ENCODE data around the gene STAB2.

The STAB2 gene, protein sequence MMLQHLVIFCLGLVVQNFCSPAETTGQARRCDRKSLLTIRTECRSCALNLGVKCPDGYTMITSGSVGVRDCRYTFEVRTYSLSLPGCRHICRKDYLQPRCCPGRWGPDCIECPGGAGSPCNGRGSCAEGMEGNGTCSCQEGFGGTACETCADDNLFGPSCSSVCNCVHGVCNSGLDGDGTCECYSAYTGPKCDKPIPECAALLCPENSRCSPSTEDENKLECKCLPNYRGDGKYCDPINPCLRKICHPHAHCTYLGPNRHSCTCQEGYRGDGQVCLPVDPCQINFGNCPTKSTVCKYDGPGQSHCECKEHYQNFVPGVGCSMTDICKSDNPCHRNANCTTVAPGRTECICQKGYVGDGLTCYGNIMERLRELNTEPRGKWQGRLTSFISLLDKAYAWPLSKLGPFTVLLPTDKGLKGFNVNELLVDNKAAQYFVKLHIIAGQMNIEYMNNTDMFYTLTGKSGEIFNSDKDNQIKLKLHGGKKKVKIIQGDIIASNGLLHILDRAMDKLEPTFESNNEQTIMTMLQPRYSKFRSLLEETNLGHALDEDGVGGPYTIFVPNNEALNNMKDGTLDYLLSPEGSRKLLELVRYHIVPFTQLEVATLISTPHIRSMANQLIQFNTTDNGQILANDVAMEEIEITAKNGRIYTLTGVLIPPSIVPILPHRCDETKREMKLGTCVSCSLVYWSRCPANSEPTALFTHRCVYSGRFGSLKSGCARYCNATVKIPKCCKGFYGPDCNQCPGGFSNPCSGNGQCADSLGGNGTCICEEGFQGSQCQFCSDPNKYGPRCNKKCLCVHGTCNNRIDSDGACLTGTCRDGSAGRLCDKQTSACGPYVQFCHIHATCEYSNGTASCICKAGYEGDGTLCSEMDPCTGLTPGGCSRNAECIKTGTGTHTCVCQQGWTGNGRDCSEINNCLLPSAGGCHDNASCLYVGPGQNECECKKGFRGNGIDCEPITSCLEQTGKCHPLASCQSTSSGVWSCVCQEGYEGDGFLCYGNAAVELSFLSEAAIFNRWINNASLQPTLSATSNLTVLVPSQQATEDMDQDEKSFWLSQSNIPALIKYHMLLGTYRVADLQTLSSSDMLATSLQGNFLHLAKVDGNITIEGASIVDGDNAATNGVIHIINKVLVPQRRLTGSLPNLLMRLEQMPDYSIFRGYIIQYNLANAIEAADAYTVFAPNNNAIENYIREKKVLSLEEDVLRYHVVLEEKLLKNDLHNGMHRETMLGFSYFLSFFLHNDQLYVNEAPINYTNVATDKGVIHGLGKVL (N-terminal part only)

DNA sequence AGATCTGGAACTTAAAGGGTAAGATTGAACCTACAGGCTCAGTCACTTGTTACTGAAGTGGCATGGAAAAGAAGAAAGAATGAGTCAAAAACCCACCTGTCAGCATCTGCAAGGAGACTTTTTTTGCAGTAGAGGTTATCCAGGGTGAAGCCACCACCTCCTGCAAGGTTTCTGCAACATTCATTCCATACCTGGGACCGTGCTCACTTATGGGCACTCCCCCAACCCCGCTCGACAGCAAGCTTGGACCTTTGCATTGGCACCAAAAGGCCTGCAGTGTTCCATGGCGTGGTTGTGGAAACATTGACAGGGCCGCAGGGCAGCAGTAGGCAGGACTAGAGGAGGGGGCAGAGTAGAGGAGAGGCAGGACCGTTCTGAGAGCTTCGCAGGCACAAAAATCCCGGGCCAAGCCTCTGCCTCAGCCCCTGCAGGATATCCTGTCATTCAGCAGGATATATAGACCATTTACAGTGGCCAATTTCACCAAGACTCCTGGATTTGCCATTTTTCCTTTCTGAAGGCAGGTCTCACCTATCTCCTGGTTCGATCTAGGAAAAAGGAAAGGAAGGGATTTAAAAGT lies at the start of gene STAB2:
Gene STAB2 (plus strand): TSS at position 483 of the 580 bp plus-strand sequence. CDS start 204 bp downstream, outside the sequence.
- Histone ChIP-seq H3K9me2 (ENCODE audit: low read depth, low read length) (no peaks in the 10 kb centered on the region), H3K4me2 (ENCODE audit: low read length) (no peak within 1 kb of the TSS), H3K79me2 (ENCODE audit: insufficient read depth, low read length) (no peaks in the 10 kb centered on the region), H4K20me1 (ENCODE audit: insufficient read depth, low read length) (no peaks in the 10 kb centered on the region), H3F3A (ENCODE audit: insufficient read depth, low read length) (no peaks in the 10 kb centered on the region), H3K4me3 (ENCODE audit: low read depth, low read length, poor library complexity, severe bottlenecking) (no peak within 1 kb of the TSS), H3K9me3 (ENCODE audit: low read length) (no peaks in the 10 kb centered on the region), H3K27me3 (ENCODE audit: insufficient read depth, low read length) (no peaks in the 10 kb centered on the region), H2AFZ (ENCODE audit: low read length) (no peak within 1 kb of the TSS), H3K36me3 (ENCODE audit: insufficient read depth, low read length) (no peaks in the 10 kb centered on the region), H3K9ac (ENCODE audit: low read length) (no peak within 1 kb of the TSS), H3K27ac (ENCODE audit: low read depth, low read length, poor library complexity, severe bottlenecking) (no peak within 1 kb of the TSS), H3K4me1 (ENCODE audit: insufficient read depth, low read length, severe bottlenecking) (no peaks in the 10 kb centered on the region)
- TF ChIP-seq, protein P1, sequence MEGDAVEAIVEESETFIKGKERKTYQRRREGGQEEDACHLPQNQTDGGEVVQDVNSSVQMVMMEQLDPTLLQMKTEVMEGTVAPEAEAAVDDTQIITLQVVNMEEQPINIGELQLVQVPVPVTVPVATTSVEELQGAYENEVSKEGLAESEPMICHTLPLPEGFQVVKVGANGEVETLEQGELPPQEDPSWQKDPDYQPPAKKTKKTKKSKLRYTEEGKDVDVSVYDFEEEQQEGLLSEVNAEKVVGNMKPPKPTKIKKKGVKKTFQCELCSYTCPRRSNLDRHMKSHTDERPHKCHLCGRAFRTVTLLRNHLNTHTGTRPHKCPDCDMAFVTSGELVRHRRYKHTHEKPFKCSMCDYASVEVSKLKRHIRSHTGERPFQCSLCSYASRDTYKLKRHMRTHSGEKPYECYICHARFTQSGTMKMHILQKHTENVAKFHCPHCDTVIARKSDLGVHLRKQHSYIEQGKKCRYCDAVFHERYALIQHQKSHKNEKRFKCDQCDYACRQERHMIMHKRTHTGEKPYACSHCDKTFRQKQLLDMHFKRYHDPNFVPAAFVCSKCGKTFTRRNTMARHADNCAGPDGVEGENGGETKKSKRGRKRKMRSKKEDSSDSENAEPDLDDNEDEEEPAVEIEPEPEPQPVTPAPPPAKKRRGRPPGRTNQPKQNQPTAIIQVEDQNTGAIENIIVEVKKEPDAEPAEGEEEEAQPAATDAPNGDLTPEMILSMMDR (IDR thresholded peaks at IDR 0.05; ENCODE audit: low read length) = no peak
- TF ChIP-seq EZH2 (IDR thresholded peaks at IDR 0.05; ENCODE audit: borderline replicate concordance, low read length) = no peak

DNA sequence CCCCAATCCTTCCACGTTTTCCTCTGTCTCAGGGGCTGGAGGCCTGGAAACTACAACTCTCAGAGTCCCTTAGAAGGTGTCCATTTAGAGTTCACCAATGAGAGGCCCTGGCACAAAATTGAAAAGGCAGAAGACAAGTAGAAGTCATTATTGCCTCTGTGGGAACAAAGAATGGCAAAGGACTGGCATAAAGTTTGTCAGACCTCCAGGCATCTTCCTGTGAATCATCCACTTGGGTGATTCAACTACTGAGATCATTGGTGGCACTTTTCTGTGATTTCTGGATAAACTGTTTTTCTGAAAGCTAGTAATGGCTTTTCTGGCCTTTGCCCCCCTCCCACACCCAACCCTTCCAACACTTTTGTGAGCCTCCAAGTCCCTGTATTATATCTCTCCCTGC lies 48.7 kb upstream of the STAB2 start:
- Histone ChIP-seq H3K79me2 (ENCODE audit: insufficient read depth, low read length) (no peaks in the 10 kb centered on the region), H2AFZ (ENCODE audit: low read length) (no peak overlapping the region), H3K9me2 (ENCODE audit: low read depth, low read length) (no peaks in the 10 kb centered on the region), H3F3A (ENCODE audit: insufficient read depth, low read length) (no peaks in the 10 kb centered on the region), H3K27ac (ENCODE audit: low read depth, low read length, poor library complexity, severe bottlenecking) (no peak overlapping the region), H3K9me3 (ENCODE audit: low read length) (no peaks in the 10 kb centered on the region), H3K4me2 (ENCODE audit: low read length) (no peak overlapping the region), H3K36me3 (ENCODE audit: insufficient read depth, low read length) (no peaks in the 10 kb centered on the region), H3K9ac (ENCODE audit: low read length) (no peak overlapping the region), H3K27me3 (ENCODE audit: insufficient read depth, low read length) (no peaks in the 10 kb centered on the region), H3K4me3 (ENCODE audit: low read depth, low read length, poor library complexity, severe bottlenecking) (no peak overlapping the region), H4K20me1 (ENCODE audit: insufficient read depth, low read length) (no peaks in the 10 kb centered on the region), H3K4me1 (ENCODE audit: insufficient read depth, low read length, severe bottlenecking) (no peaks in the 10 kb centered on the region)
- no peak for TF ChIP-seq EZH2 (IDR thresholded peaks at IDR 0.05; ENCODE audit: borderline replicate concordance, low read length)
- TF ChIP-seq, protein P1 (IDR thresholded peaks at IDR 0.05; ENCODE audit: low read length) = no peak

DNA sequence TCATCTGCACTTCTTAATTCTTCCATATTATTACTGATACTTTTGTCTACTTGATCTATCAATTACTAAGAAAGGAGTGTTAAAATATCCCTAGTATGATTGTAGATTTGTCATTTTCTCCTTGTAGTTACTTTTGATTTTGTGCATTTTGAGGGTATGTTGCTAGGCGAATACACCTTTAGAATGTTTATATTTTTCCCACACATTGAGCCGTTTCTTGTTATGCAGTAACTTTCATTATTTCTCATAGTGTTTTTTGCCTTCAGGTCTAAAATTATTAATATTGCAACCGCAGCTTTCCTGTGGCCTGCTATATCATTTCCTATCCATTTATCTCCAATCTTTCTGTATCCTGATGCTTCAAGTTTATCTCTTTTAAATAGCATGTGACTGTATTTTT lies 46.8 kb upstream of the STAB2 start:
- Histone ChIP-seq H3K9me3 (ENCODE audit: low read length) (no peaks in the 10 kb centered on the region), H3K4me3 (ENCODE audit: low read depth, low read length, poor library complexity, severe bottlenecking) (no peak overlapping the region), H3K9ac (ENCODE audit: low read length) (no peak overlapping the region), H3K79me2 (ENCODE audit: insufficient read depth, low read length) (no peaks in the 10 kb centered on the region), H3K4me2 (ENCODE audit: low read length) (no peak overlapping the region), H3K4me1 (ENCODE audit: insufficient read depth, low read length, severe bottlenecking) (no peaks in the 10 kb centered on the region), H3K36me3 (ENCODE audit: insufficient read depth, low read length) (no peaks in the 10 kb centered on the region), H2AFZ (ENCODE audit: low read length) (no peak overlapping the region), H3K9me2 (ENCODE audit: low read depth, low read length) (no peaks in the 10 kb centered on the region), H4K20me1 (ENCODE audit: insufficient read depth, low read length) (no peaks in the 10 kb centered on the region), H3F3A (ENCODE audit: insufficient read depth, low read length) (no peaks in the 10 kb centered on the region), H3K27ac (ENCODE audit: low read depth, low read length, poor library complexity, severe bottlenecking) (no peak overlapping the region), H3K27me3 (ENCODE audit: insufficient read depth, low read length) (no peaks in the 10 kb centered on the region)
- TF ChIP-seq, protein P1 (IDR thresholded peaks at IDR 0.05; ENCODE audit: low read length) = no peak
- TF ChIP-seq EZH2 (IDR thresholded peaks at IDR 0.05; ENCODE audit: borderline replicate concordance, low read length) = no peak
